GM06990 (cell line): ENCODE data around the gene MUC4.

ENCODE experiments used
- DNase-seq: peaks from one replicate; pipeline ENCODE4 v3.0.0-alpha.2; 2011; ENCODE audit not compliant: insufficient read length; ENCODE audit errors: extremely low read depth
- H3K27me3 ChIP-seq: replicated peaks from 2 replicates; pipeline ENCODE4 v1.6.0; 2011; ENCODE audit warnings: low read length; ENCODE audit not compliant: control insufficient read depth, insufficient read depth
- H3K36me3 ChIP-seq: 2 replicates; pipeline ENCODE4 v1.5.1; 2011; ENCODE audit warnings: low read length; ENCODE audit not compliant: control insufficient read depth, insufficient read depth
- H3K4me3 ChIP-seq: replicated peaks from 2 replicates; pipeline ENCODE4 v1.5.1; 2011; ENCODE audit warnings: low read depth, mild to moderate bottlenecking, control low read depth, low read length
- TF ChIP-seq, protein P1 (sequence below): IDR thresholded peaks from 2 replicates; pipeline ENCODE4 v1.5.1; 2011; ENCODE audit warnings: low read length, control low read depth, mild to moderate bottlenecking, inconsistent platforms; ENCODE audit not compliant: insufficient read depth, poor library complexity, severe bottlenecking

MUC4 gene

DNA sequence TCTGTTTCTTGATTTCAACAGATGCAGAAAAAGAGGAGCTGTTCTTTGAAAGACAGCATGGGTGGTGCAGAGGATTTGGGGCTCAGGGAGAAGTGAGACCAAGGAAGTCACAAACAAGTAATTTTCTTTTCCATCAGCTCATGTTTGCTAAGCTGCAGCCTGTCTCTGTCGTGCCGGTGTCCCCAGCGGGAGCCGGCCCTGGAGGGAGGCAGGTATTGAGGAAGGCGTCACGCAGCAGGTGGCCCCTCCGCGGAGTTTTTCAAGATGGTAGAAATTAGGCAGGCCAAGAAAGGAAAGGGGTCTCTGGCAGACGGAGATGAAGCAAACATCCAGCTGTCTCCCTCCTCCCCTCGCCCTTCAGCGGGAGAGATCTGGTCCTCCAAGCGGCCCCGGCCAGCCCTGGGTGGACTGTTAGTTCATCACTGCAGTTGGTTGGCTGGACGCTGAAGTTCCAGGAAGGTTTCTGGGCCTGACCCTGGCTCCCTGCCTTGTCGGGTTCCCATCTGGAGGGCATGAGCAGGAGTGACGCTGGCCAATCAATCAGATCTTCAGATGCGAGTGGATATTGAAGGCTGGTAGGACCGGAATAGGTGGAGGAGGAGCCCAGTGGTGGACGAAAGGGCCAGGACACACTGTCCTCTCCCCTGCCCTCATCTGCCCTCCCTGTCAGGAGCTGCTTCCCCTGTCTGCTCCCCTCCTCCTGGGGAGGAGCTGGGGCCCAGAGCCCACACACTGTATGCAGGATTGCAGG lies 27.7 kb upstream of the MUC4 start:
- TF ChIP-seq, protein P1, sequence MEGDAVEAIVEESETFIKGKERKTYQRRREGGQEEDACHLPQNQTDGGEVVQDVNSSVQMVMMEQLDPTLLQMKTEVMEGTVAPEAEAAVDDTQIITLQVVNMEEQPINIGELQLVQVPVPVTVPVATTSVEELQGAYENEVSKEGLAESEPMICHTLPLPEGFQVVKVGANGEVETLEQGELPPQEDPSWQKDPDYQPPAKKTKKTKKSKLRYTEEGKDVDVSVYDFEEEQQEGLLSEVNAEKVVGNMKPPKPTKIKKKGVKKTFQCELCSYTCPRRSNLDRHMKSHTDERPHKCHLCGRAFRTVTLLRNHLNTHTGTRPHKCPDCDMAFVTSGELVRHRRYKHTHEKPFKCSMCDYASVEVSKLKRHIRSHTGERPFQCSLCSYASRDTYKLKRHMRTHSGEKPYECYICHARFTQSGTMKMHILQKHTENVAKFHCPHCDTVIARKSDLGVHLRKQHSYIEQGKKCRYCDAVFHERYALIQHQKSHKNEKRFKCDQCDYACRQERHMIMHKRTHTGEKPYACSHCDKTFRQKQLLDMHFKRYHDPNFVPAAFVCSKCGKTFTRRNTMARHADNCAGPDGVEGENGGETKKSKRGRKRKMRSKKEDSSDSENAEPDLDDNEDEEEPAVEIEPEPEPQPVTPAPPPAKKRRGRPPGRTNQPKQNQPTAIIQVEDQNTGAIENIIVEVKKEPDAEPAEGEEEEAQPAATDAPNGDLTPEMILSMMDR, result no peak
- Histone ChIP-seq H3K27me3 (no peaks in the 10 kb centered on the region; the same call in 1 of the 2 replicates), H3K4me3 (no peak overlapping the region), H3K36me3 (no peaks in the 10 kb centered on the region)
- DNase-seq, result no peak

DNA sequence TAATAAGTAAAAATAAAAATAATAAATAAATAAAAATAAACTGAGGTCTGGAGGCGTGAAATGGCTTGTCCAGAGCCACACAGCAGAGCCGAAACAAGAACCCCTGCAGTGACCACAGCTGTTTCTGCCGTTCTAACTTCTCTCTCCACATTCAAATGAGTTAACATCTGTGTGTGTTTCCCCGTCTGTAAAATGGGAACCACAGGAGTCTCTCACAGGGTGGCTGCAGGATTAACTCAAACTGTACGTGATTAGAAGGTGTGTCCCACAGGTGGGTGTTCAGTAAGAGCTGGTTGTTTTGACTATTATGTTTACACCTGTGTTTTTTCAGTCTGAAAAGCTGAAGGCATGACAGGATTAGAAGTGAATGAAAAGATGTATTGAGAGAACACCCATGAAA lies 27.0 kb upstream of the MUC4 start:
- TF ChIP-seq, protein P1, result no peak
- H3K4me3 ChIP-seq, result no peak overlapping the region
- no peak for DNase-seq
- H3K27me3 ChIP-seq, result no peaks in the 10 kb centered on the region; the same call in 1 of the 2 replicates
- no peaks in the 10 kb centered on the region for H3K36me3 ChIP-seq

DNA sequence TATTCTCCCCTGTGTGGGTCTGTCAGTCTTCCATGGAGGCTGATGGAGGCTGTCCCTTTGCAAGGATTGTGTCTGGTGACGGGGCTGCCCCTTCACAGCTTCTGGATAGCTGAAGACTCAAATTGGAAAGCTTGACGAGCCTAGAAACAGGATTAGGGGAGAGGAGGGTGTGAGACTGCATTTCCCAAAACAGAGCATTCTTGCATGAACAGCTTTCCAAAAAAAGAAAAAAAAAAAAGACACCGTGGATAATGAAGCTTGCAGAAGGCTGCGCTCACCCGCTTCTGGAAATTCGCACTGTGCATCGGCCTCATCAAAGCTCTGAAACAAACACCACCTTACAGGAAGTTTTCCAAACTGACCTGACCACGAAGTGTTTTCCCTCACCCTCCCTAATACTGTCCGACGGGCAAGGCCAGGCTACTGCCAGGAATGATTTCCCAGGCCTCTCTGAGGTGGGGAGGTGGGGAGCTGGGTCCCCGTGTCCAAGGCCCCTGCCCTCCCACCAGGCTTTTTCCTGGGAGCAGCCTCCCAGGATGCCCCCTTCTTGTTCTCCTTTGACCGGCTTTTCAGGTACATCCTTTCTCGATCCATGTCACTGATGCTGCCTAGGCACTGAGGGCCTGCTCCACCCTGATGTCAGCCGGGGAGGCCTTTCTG lies 24.9 kb upstream of the MUC4 start:
- Histone ChIP-seq H3K4me3 (no peak overlapping the region), H3K36me3 (no peaks in the 10 kb centered on the region), H3K27me3 (no peaks in the 10 kb centered on the region; the same call in 1 of the 2 replicates)
- TF ChIP-seq, protein P1, result no peak
- DNase-seq, result no peak

DNA sequence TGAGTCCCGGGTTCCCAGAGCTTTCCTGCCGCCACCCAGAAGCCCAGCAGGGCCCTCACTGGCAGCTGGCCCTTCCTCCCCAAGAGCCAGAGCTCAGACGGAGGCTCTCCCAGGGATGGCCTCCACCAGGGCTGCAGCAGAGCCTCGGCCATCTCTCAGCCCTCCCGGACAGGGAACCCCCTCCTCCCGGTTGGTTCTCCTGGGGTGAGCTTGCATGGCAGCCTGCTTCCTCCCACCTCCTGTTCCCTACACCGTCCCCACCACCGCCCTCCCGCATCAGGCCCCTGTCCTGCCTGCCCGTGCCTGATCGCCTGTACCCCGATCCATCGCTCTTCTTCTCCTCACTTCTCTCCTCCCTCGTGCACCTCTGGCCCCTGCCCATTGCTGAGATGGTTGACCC lies 24.1 kb upstream of the MUC4 start:
- Histone ChIP-seq H3K4me3 (no peak overlapping the region), H3K27me3 (no peaks in the 10 kb centered on the region; the same call in 1 of the 2 replicates), H3K36me3 (no peaks in the 10 kb centered on the region)
- DNase-seq, result no peak
- TF ChIP-seq, protein P1, result no peak

DNA sequence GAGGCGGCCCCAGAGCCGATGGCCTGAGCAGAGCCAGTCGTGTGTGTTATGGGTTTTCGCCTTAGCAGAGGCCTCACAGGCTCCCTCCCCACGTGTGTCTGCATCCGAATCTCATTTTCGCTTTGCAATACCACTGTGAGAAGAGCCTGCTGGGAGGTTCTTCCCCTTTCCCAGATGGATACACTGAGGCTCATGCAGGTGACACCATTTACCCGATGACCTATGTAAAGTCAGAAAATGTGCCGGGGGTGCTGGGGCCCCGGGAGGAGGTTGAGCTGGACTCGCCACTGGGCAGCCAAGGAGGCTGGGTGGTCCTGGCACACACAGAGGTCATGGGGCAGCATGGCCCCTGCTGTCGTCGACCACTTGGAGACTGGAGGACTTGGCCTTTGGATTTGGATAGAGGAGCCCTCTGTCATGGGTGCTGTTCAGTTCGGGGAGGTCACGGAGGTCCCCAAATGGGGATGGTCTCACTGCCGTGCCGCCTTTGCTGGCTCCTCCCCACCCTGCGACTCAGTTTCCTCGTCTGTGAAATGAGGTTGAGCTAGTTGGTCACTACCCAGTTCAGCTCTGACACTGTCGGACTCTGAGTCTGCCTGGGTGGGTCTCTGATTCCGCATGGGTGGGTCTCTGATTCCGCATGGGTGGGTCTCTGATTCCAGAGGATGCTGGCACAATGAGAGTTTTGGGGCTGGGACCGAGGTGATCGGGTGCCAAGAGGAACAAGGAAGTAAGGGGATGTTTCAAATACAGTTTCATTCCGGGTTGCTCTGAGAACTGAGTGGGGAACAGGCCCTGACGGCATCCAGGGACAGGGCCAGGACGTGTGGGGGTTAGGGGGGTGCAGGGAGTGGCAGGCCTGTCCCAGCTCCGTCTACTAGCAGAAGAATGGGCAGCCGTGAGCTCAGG lies 23.2 kb upstream of the MUC4 start:
- H3K36me3 ChIP-seq, result no peaks in the 10 kb centered on the region
- TF ChIP-seq, protein P1, result no peak
- H3K27me3 ChIP-seq, result no peaks in the 10 kb centered on the region; the same call in 1 of the 2 replicates
- DNase-seq, result no peak
- H3K4me3 ChIP-seq, result no peak overlapping the region
